Skeletal muscle tissue (tissue), 4 donors: Measurements from ENCODE around the gene NHERF2. TPM values are rescaled to one million over a fixed set of nuclear protein-coding genes. Genes with fewer than 3 reads are reported as not detected.

ENCODE experiments used
- H3K27ac ChIP-seq: one replicate; pipeline ENCODE4 v1.7.0; 2013; ENCODE audit warnings: mild to moderate bottlenecking, low read depth, low read length, inconsistent platforms
- H3K27me3 ChIP-seq, 3 donors: one replicate each; pipeline ENCODE4 v1.7.0; 2013; ENCODE audit warnings: low read length in 3 of 3; ENCODE audit not compliant: control insufficient read depth in 3 of 3, insufficient read depth in 3 of 3
- H3K36me3 ChIP-seq, 3 donors: one replicate each; pipeline ENCODE4 v1.7.0; 2013; ENCODE audit warnings: low read length in 3 of 3; ENCODE audit not compliant: control insufficient read depth in 3 of 3, insufficient read depth in 3 of 3
- H3K4me1 ChIP-seq, 3 donors: one replicate each; pipeline ENCODE4 v1.7.0; 2013; ENCODE audit warnings: low read length in 3 of 3, mild to moderate bottlenecking in 3 of 3; ENCODE audit not compliant: control insufficient read depth in 3 of 3, insufficient read depth in 3 of 3
- H3K4me3 ChIP-seq, 3 donors: one replicate each; pipeline ENCODE4 v1.7.0; 2013; ENCODE audit warnings: low read length in 3 of 3
- H3K9ac ChIP-seq, 3 donors: one replicate each; pipeline ENCODE4 v1.7.0; 2013; ENCODE audit warnings: low read length in 3 of 3, mild to moderate bottlenecking in 3 of 3, moderate library complexity in 2 of 3, low read depth in 1 of 3
- H3K9me3 ChIP-seq, 3 donors: one replicate each; pipeline ENCODE4 v1.7.0; 2013; ENCODE audit warnings: low read length in 3 of 3; ENCODE audit not compliant: control insufficient read depth in 3 of 3
- total RNA-seq: library from RNA; depleted of rRNA; stranded (reverse); fragments of >200 nt; gene quantifications from one replicate; pipeline ENCODE4 v1.2.3, GENCODE V29; 2014
- donor health status: Osteomylitis.

Gene NHERF2
- total RNA-seq, 1 donor from 2014 or later: 15.1 TPM

GRCh38 chr16:1990351-1991134, 36.2 kb upstream of the NHERF2 start:
- H3K9me3 ChIP-seq: no peaks in the 10 kb centered on the region
- H3K36me3 ChIP-seq: peaks cover 14 to 18% (median 15%) of the 10 kb centered on the region in 3 donors
- no peak overlapping the region for H3K27ac ChIP-seq
- peaks cover 34 to 40% (median 38%) of the 10 kb centered on the region in 3 donors for H3K27me3 ChIP-seq
- H3K4me1 ChIP-seq: peaks cover 12 to 23% (median 17%) of the 10 kb centered on the region in 3 donors
- H3K9ac ChIP-seq: no peak overlapping the region
- peak overlapping the region in 1 of 3 donors; percentile 35 for H3K4me3 ChIP-seq

- peaks cover 8 to 12% (median 9%) of the 10 kb centered on the region in 3 donors for H3K36me3 ChIP-seq
- peaks cover 12 to 21% (median 16%) of the 10 kb centered on the region in 3 donors for H3K4me1 ChIP-seq
- peak overlapping the region in 1 of 3 donors; percentile 22 for H3K4me3 ChIP-seq
- no peaks in the 10 kb centered on the region for H3K9me3 ChIP-seq
- H3K9ac ChIP-seq: no peak overlapping the region
- H3K27me3 ChIP-seq: peaks cover 34 to 38% (median 35%) of the 10 kb centered on the region in 3 donors
- H3K27ac ChIP-seq: no peak overlapping the region
Measured at GRCh38 chr16:1991135-1991551, 35.6 kb upstream of the NHERF2 start.

GRCh38 chr16:1991588-1991947, 35.1 kb upstream of the NHERF2 start:
- H3K4me3 ChIP-seq: peak overlapping the region; percentile 30 to 67 (median 56)
- no peak overlapping the region for H3K27ac ChIP-seq
- peaks cover 34 to 38% (median 34%) of the 10 kb centered on the region in 3 donors for H3K27me3 ChIP-seq

GRCh38 chr16:1991948-1992703, 34.6 kb upstream of the NHERF2 start:
- no peaks in the 10 kb centered on the region for H3K9me3 ChIP-seq
- no peak overlapping the region for H3K27ac ChIP-seq
- H3K36me3 ChIP-seq: peaks cover 3 to 7% (median 5%) of the 10 kb centered on the region in 3 donors
- H3K4me3 ChIP-seq: peak overlapping the region; percentile 30 to 67 (median 56)
- H3K9ac ChIP-seq: peak overlapping the region in 2 of 3 donors; percentile 3 to 40
- peaks cover 34 to 37% (median 34%) of the 10 kb centered on the region in 3 donors for H3K27me3 ChIP-seq
- H3K4me1 ChIP-seq: peaks cover 12 to 21% (median 16%) of the 10 kb centered on the region in 3 donors

More at GRCh38 chr16:1991588-1991947, 35.1 kb upstream of the NHERF2 start:
- Histone ChIP-seq H3K9me3 (no peaks in the 10 kb centered on the region), H3K4me1 (peaks cover 12 to 21% (median 16%) of the 10 kb centered on the region in 3 donors), H3K36me3 (peaks cover 3 to 7% (median 6%) of the 10 kb centered on the region in 3 donors), H3K9ac (peak overlapping the region in 2 of 3 donors; percentile 3 to 40)

- Histone ChIP-seq H3K27ac (no peak overlapping the region), H3K36me3 (peaks cover 5 to 9% (median 8%) of the 10 kb centered on the region in 3 donors), H3K4me3 (no peak overlapping the region), H3K27me3 (peaks cover 34% of the 10 kb centered on the region in 3 donors), H3K4me1 (peaks cover 12 to 23% (median 16%) of the 10 kb centered on the region in 3 donors), H3K9me3 (no peaks in the 10 kb centered on the region), H3K9ac (no peak overlapping the region)
Measured at GRCh38 chr16:1992704-1993317, 33.9 kb upstream of the NHERF2 start.

GRCh38 chr16:1993731-1994131, 33.0 kb upstream of the NHERF2 start:
- Histone ChIP-seq H3K36me3 (peaks cover 11 to 13% (median 12%) of the 10 kb centered on the region in 3 donors), H3K9ac (no peak overlapping the region), H3K27me3 (peaks cover 26 to 27% (median 27%) of the 10 kb centered on the region in 3 donors), H3K9me3 (no peaks in the 10 kb centered on the region), H3K4me3 (no peak overlapping the region), H3K27ac (no peak overlapping the region), H3K4me1 (peaks cover 12 to 26% (median 19%) of the 10 kb centered on the region in 3 donors)

GRCh38 chr16:1997494-1998359, 29.0 kb upstream of the NHERF2 start:
- Histone ChIP-seq H3K4me3 (no peak overlapping the region), H3K9me3 (no peaks in the 10 kb centered on the region), H3K27ac (peak overlapping the region; percentile 42), H3K36me3 (peaks cover 35 to 43% (median 42%) of the 10 kb centered on the region in 3 donors), H3K4me1 (peaks cover 0 to 5% (median 5%) of the 10 kb centered on the region in 3 donors), H3K9ac (no peak overlapping the region), H3K27me3 (no peaks in the 10 kb centered on the region)

- no peak overlapping the region for H3K27ac ChIP-seq
- no peak overlapping the region for H3K4me3 ChIP-seq
- H3K27me3 ChIP-seq: no peaks in the 10 kb centered on the region
- H3K4me1 ChIP-seq: peaks cover 3 to 10% (median 8%) of the 10 kb centered on the region in 3 donors
- H3K9me3 ChIP-seq: no peaks in the 10 kb centered on the region
- H3K9ac ChIP-seq: no peak overlapping the region
- H3K36me3 ChIP-seq: peaks cover 35 to 49% (median 42%) of the 10 kb centered on the region in 3 donors
Measured at GRCh38 chr16:1998360-1998835, 28.3 kb upstream of the NHERF2 start.
